ENCODE results near the gene BTN1A1.
"Not testable (repeated sequence)": the region's sequence is repeated elsewhere in the genome, so short reads cannot be mapped to it uniquely, and the experiment has no call there.

BTN1A1 gene

GRCh38 chr6:26520237-26520849 lies 20.2 kb downstream of the BTN1A1 start:
- H3K27me3 Mint-ChIP-seq (ENCODE audit: low read depth) = peaks cover 3% of the 10 kb centered on the region
- no peaks in the 10 kb centered on the region for H3K9me3 Mint-ChIP-seq
- TF ChIP-seq, protein P1, sequence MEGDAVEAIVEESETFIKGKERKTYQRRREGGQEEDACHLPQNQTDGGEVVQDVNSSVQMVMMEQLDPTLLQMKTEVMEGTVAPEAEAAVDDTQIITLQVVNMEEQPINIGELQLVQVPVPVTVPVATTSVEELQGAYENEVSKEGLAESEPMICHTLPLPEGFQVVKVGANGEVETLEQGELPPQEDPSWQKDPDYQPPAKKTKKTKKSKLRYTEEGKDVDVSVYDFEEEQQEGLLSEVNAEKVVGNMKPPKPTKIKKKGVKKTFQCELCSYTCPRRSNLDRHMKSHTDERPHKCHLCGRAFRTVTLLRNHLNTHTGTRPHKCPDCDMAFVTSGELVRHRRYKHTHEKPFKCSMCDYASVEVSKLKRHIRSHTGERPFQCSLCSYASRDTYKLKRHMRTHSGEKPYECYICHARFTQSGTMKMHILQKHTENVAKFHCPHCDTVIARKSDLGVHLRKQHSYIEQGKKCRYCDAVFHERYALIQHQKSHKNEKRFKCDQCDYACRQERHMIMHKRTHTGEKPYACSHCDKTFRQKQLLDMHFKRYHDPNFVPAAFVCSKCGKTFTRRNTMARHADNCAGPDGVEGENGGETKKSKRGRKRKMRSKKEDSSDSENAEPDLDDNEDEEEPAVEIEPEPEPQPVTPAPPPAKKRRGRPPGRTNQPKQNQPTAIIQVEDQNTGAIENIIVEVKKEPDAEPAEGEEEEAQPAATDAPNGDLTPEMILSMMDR (IDR thresholded peaks at IDR 0.05; ENCODE audit: unreplicated experiment in 3 of 3) = no peak
- H3K27ac Mint-ChIP-seq = peak overlapping the region; percentile 97 to 99 (median 99)
- no peaks in the 10 kb centered on the region for H3K36me3 Mint-ChIP-seq (ENCODE audit: low read depth)
- H3K4me1 Mint-ChIP-seq = peaks cover 26% of the 10 kb centered on the region
- peak overlapping the region; percentile 86 to 91 (median 88) for H3K4me3 Mint-ChIP-seq

DNA sequence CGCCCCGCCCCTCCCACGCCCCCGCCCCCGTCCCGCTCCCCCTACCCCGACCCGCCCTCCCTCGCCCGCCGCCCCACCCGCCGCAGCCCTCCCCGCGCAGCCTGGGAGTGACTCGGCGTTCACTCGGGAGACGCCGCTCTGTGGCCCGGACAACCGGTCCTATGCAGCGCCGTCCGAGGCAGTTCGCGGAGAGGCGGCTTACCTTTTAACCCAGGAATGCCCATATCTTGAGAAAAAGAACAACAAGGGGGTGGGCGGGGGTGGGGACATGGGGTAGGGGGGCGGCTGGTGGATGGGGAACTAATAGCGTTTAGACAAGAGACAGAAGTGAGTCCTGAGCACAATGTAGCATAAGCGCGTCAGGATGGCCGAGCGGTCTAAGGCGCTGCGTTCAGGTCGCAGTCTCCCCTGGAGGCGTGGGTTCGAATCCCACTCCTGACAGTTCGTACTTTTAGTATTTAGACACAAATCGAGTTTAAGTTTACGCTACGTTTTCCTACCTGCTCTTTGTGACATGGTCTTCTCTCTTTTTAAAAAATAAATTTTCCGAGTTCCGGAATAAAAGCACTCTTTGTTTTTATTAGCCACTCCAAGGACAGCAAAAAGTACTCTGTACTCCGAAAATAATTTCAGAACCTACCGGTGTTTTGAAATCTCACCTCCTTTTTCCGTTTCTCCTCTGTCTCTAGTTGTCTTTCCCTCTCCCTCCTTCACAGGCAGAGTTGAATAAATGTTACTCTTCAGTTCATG lies 20.9 kb downstream of the BTN1A1 start:
- Mint-ChIP-seq H3K4me1 (peaks cover 26% of the 10 kb centered on the region), H3K9me3 (no peaks in the 10 kb centered on the region), H3K4me3 (peak overlapping the region; percentile 81 to 94 (median 89)), H3K27ac (peak overlapping the region; percentile 97 to 99 (median 99)), H3K36me3 (ENCODE audit: low read depth) (no peaks in the 10 kb centered on the region), H3K27me3 (ENCODE audit: low read depth) (peaks cover 3% of the 10 kb centered on the region)
- TF ChIP-seq, protein P1 (IDR thresholded peaks at IDR 0.05; ENCODE audit: unreplicated experiment in 3 of 3) = no peak

DNA sequence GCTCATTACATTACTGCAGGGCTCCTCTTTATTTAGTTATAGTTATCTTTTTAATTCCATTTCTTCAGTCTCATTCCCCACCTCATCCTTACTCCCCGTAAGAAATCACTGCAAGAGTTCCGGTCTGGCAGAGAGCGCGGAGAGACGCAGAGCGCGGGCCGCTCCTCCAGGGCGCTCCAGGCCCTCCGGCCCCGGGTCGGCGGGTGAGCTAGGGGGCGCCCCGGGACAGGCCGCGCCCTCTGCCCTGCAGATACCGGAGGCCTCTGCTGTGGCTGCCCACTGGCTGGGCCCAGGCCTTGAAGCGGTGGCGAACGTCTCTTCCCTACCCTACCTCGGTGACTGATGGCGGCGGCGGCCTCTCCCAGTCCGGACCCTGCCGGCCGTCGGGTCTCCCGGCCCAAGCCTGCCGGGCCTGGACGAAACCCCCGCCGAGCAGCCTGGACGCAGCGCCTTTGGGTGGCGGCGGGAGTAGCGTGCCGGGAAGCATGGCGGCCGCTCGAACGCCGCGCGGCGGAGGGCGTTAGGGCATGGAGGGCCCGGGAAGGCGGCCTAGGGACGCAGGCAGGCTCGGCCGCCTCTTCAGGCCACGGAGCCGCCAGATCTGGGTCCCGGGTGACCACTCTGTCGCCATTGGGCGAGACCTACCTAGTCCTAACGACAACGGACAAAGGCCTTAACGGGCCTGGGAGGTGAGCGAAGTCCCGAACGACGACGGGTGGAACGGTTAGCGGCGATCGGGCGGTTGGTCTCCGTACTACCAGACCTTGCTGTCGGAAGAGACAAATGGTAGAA lies 21.7 kb downstream of the BTN1A1 start:
- H3K4me1 Mint-ChIP-seq = peaks cover 26% of the 10 kb centered on the region
- peak overlapping the region; percentile 97 to 99 (median 99) for H3K27ac Mint-ChIP-seq
- H3K4me3 Mint-ChIP-seq = peak overlapping the region; percentile 81 to 94 (median 89)
- no peaks in the 10 kb centered on the region for H3K9me3 Mint-ChIP-seq
- no peaks in the 10 kb centered on the region for H3K36me3 Mint-ChIP-seq (ENCODE audit: low read depth)
- TF ChIP-seq, protein P1 (IDR thresholded peaks at IDR 0.05; ENCODE audit: unreplicated experiment in 3 of 3) = peak in 1 of 3 experiments; percentile 41
- no peaks in the 10 kb centered on the region for H3K27me3 Mint-ChIP-seq (ENCODE audit: low read depth)

GRCh38 chr6:26522486-26523228 lies 22.6 kb downstream of the BTN1A1 start:
- Mint-ChIP-seq H3K27ac (peak overlapping the region; percentile 97 to 99 (median 99)), H3K4me3 (peak overlapping the region; percentile 81 to 94 (median 89)), H3K4me1 (peaks cover 26% of the 10 kb centered on the region)
- H3K36me3 Mint-ChIP-seq (ENCODE audit: low read depth); H3K27me3 Mint-ChIP-seq (ENCODE audit: low read depth); H3K9me3 Mint-ChIP-seq: not testable (repeated sequence)

- not testable (repeated sequence) for H3K27me3 Mint-ChIP-seq (ENCODE audit: low read depth); H3K9me3 Mint-ChIP-seq; H3K36me3 Mint-ChIP-seq (ENCODE audit: low read depth); H3K27ac Mint-ChIP-seq; H3K4me3 Mint-ChIP-seq
- peaks cover 26% of the 10 kb centered on the region for H3K4me1 Mint-ChIP-seq
Measured at GRCh38 chr6:26524314-26524713, 24.2 kb downstream of the BTN1A1 start.

DNA sequence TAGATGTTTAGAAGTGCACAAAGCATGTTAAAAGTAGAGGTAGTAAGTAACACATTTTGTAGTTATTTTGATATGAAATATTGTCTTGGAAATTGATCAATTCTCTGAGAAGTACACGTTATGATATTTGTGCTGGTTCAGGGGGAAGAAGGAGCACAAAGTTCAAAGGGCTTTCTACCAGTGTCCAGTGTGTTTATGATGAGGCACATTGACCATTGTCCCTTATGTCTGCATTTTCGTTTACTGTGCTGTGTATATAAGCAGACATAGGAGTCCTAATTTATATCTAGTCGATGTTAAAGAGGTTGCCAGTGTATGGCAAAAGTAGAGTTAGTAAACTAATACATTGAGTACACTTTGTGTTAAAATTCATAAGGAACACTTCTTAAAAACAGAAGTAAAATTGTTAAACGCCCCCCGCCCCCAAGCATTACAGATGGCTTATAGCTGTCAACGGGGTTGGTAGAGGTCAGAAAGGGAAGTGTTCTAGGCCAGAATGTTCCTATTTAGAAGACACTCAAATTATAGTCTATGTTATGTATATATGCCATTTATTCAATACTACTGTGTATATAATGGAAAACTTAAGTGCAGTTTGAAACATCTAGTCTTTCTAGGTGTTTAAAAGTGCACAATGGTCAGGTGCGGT lies 24.7 kb downstream of the BTN1A1 start:
- Mint-ChIP-seq H3K27me3 (ENCODE audit: low read depth) (no peaks in the 10 kb centered on the region), H3K27ac (no peak overlapping the region), H3K4me3 (no peak overlapping the region), H3K9me3 (no peaks in the 10 kb centered on the region), H3K4me1 (peaks cover 26% of the 10 kb centered on the region), H3K36me3 (ENCODE audit: low read depth) (no peaks in the 10 kb centered on the region)
- TF ChIP-seq, protein P1 (IDR thresholded peaks at IDR 0.05; ENCODE audit: unreplicated experiment in 3 of 3) = no peak
